ENCODE results near the gene XXYLT1. TPM values are rescaled to one million over a fixed set of nuclear protein-coding genes. Genes with fewer than 3 reads are reported as not detected.

XXYLT1 gene
- total RNA-seq, 1 donor from 2014 or later = 9.8 TPM

- ATAC-seq (peak; percentile 95), DNase-seq (peak; percentile 94)
- intact Hi-C loops (cut with DNase I) = loop anchor here (5.0 to 10.0 kb wide), 2 partner anchors 125 to 577 kb away; no protein-coding TSS in a partner anchor
- Histone ChIP-seq H3K27me3 (no peaks in the 10 kb centered on the region), H3K27ac (peak overlapping the region; percentile 91), H3K36me3 (no peaks in the 10 kb centered on the region), H3K9me3 (no peaks in the 10 kb centered on the region), H3K4me3 (peak overlapping the region; percentile 76), H3K4me1 (peaks cover 26% of the 10 kb centered on the region)
- TF ChIP-seq CTCF (IDR thresholded peaks at IDR 0.05) = peak; percentile 45
Observed at GRCh38 chr3:195259475-195260279, 11.3 kb downstream of the XXYLT1 start.

- ATAC-seq (no peak), DNase-seq (no peak)
- Histone ChIP-seq H3K9me3 (no peaks in the 10 kb centered on the region), H3K27ac (peak overlapping the region; percentile 91), H3K4me3 (peak overlapping the region; percentile 76), H3K4me1 (peaks cover 26% of the 10 kb centered on the region), H3K36me3 (no peaks in the 10 kb centered on the region), H3K27me3 (no peaks in the 10 kb centered on the region)
- intact Hi-C loops (cut with DNase I) = loop anchor here (5.0 to 10.0 kb wide), 2 partner anchors 124 to 577 kb away; no protein-coding TSS in a partner anchor
- TF ChIP-seq CTCF (IDR thresholded peaks at IDR 0.05) = no peak
Observed at GRCh38 chr3:195259154-195259474, 11.8 kb downstream of the XXYLT1 start.

GRCh38 chr3:195258449-195259153 lies 12.4 kb downstream of the XXYLT1 start:
- no peaks in the 10 kb centered on the region for H3K9me3 ChIP-seq
- intact Hi-C loops (cut with DNase I) = loop anchor here (5.0 to 10.0 kb wide), 2 partner anchors 124 to 576 kb away; no protein-coding TSS in a partner anchor
- peak overlapping the region; percentile 76 for H3K4me3 ChIP-seq
- H3K27ac ChIP-seq = peak overlapping the region; percentile 91
- no peaks in the 10 kb centered on the region for H3K27me3 ChIP-seq
- DNase-seq = peak; percentile 57
- H3K36me3 ChIP-seq = no peaks in the 10 kb centered on the region
- TF ChIP-seq CTCF (IDR thresholded peaks at IDR 0.05) = no peak
- no peak for ATAC-seq
- peaks cover 29% of the 10 kb centered on the region for H3K4me1 ChIP-seq

- H3K9me3 ChIP-seq = no peaks in the 10 kb centered on the region
- no peak for TF ChIP-seq CTCF (IDR thresholded peaks at IDR 0.05)
- H3K27ac ChIP-seq = peak overlapping the region; percentile 91
- peaks cover 29% of the 10 kb centered on the region for H3K4me1 ChIP-seq
- H3K36me3 ChIP-seq = no peaks in the 10 kb centered on the region
- no peak for DNase-seq
- H3K4me3 ChIP-seq = no peak overlapping the region
- intact Hi-C loops (cut with DNase I) = loop anchor here (5.0 to 10.0 kb wide), 2 partner anchors 123 to 575 kb away; no protein-coding TSS in a partner anchor
- no peaks in the 10 kb centered on the region for H3K27me3 ChIP-seq
- ATAC-seq = no peak
Observed at GRCh38 chr3:195257454-195258448, 13.2 kb downstream of the XXYLT1 start.
